ENCODE data around the gene MMAB. TPM values are rescaled to one million over a fixed set of nuclear protein-coding genes. Genes with fewer than 3 reads are reported as not detected.

Gene MMAB
- total and polyA plus RNA-seq, 2 experiments from 2014 or later: 46.6 to 80.8 TPM

- 87% methylated on average over 8 of the region's 8 CpGs for WGBS (ENCODE audit: low lambda C conversion rate, missing lambda C conversion rate)
- DNase-seq (ENCODE audit: low spot score): no peak
- TF ChIP-seq EZH2 (IDR thresholded peaks at IDR 0.05; ENCODE audit: borderline replicate concordance) (no peak), EZH2phosphoT487 (IDR thresholded peaks at IDR 0.05; ENCODE audit: low read depth, severe bottlenecking, unreplicated experiment) (no peak), CTCF (IDR thresholded peaks at IDR 0.05; ENCODE audit: poor library complexity) (no peak)
- Histone ChIP-seq H3K4me3 (no peak overlapping the region), H3K4me1 (ENCODE audit: insufficient read depth) (peaks cover 3% of the 10 kb centered on the region), H3K27ac (no peak overlapping the region), H3K9me2 (replicated peaks; ENCODE audit: insufficient read depth) (no peaks in the 10 kb centered on the region), H3K79me2 (no peaks in the 10 kb centered on the region), H3K9me3 (ENCODE audit: low read depth) (no peaks in the 10 kb centered on the region), H2AFZ (no peak overlapping the region), H4K20me1 (ENCODE audit: insufficient read depth, poor library complexity, severe bottlenecking) (no peaks in the 10 kb centered on the region), H3K4me2 (no peak overlapping the region), H3K27me3 (no peaks in the 10 kb centered on the region), H3K36me3 (replicated peaks; ENCODE audit: insufficient read depth, low read depth) (no peaks in the 10 kb centered on the region)
Measured at GRCh38 chr12:109527489-109528123, 45.7 kb downstream of the MMAB start.

GRCh38 chr12:109525279-109525585 is 48.1 kb downstream of the MMAB start:
- H2AFZ ChIP-seq: no peak overlapping the region
- H4K20me1 ChIP-seq (ENCODE audit: insufficient read depth, poor library complexity, severe bottlenecking): no peaks in the 10 kb centered on the region
- H3K4me1 ChIP-seq (ENCODE audit: insufficient read depth): no peaks in the 10 kb centered on the region
- no peak overlapping the region for H3K27ac ChIP-seq
- H3K36me3 ChIP-seq (replicated peaks; ENCODE audit: insufficient read depth, low read depth): no peaks in the 10 kb centered on the region
- TF ChIP-seq EZH2phosphoT487 (IDR thresholded peaks at IDR 0.05; ENCODE audit: low read depth, severe bottlenecking, unreplicated experiment) (no peak), EZH2 (IDR thresholded peaks at IDR 0.05; ENCODE audit: borderline replicate concordance) (no peak), CTCF (IDR thresholded peaks at IDR 0.05; ENCODE audit: poor library complexity) (no peak)
- H3K9me3 ChIP-seq (ENCODE audit: low read depth): no peaks in the 10 kb centered on the region
- no peak overlapping the region for H3K4me3 ChIP-seq
- H3K4me2 ChIP-seq: no peak overlapping the region
- no peaks in the 10 kb centered on the region for H3K27me3 ChIP-seq
- WGBS (ENCODE audit: low lambda C conversion rate, missing lambda C conversion rate): 67% methylated on average over 3 of the region's 3 CpGs
- no peaks in the 10 kb centered on the region for H3K9me2 ChIP-seq (replicated peaks; ENCODE audit: insufficient read depth)
- no peaks in the 10 kb centered on the region for H3K79me2 ChIP-seq
- DNase-seq (ENCODE audit: low spot score): no peak

- Histone ChIP-seq H2AFZ (no peak overlapping the region), H3K79me2 (no peaks in the 10 kb centered on the region), H3K4me2 (no peak overlapping the region), H3K27me3 (no peaks in the 10 kb centered on the region), H3K27ac (no peak overlapping the region), H3K4me3 (no peak overlapping the region), H3K36me3 (replicated peaks; ENCODE audit: insufficient read depth, low read depth) (no peaks in the 10 kb centered on the region), H3K4me1 (ENCODE audit: insufficient read depth) (no peaks in the 10 kb centered on the region), H4K20me1 (ENCODE audit: insufficient read depth, poor library complexity, severe bottlenecking) (no peaks in the 10 kb centered on the region), H3K9me3 (ENCODE audit: low read depth) (no peaks in the 10 kb centered on the region), H3K9me2 (replicated peaks; ENCODE audit: insufficient read depth) (no peaks in the 10 kb centered on the region)
- TF ChIP-seq EZH2 (IDR thresholded peaks at IDR 0.05; ENCODE audit: borderline replicate concordance) (no peak), CTCF (IDR thresholded peaks at IDR 0.05; ENCODE audit: poor library complexity) (no peak)
- no peak for DNase-seq (ENCODE audit: low spot score)
- WGBS (ENCODE audit: low lambda C conversion rate, missing lambda C conversion rate): 75% methylated on average over 26 of the region's 26 CpGs
Measured at GRCh38 chr12:109524466-109525278, 48.6 kb downstream of the MMAB start.

Data from hepatocyte (in vitro differentiated cells).